Activated CD4-positive, alpha-beta T cell treated with anti-CD3 and anti-CD28 coated beads for 1 hour (primary cell): ENCODE data around the gene METAP2.

Experiments used
- DNase-seq: peaks from one replicate; pipeline ENCODE4 v3.0.0-alpha.2; 2020

Gene METAP2

DNA sequence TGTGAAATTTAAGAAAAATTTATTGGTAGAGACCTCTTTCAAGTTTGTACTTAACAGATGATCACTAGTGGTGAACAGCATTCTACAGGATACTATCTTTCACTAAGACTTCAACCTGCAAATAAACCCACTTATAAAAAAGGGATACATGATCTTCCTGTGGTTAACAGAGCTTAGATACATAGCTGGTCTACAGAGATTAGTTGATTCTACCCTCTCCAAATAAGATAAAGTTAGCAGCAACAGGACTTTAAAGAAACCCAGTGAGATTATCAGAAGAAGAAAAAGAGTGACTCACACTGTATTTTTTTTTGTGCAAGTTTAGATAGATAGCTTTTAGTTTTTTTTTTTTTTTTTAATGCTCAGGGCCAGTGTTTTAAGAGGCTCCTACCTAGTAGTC lies 42.8 kb downstream of the METAP2 start:
- DNase-seq: no peak

DNA sequence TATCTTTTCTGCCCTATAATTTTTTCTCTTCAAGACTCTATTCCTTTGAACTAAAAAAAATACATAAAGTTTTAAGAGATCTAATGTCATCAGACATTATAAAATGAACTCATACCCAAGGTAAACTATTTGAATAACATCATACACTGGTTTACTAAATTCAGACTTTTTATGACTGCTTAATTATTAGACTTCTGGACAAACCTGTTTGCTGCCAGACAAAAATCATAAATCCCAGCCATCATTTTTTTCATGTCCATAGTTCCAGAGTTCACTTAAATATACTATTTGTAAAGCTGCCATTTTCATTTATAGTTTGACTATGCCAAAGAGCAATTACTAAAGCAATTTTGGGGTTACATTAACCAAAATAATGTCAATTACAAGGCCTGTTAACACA lies 43.3 kb downstream of the METAP2 start:
- DNase-seq: no peak

- no peak for DNase-seq
Observed at GRCh38 chr12:95518944-95519343, 45.0 kb downstream of the METAP2 start.

GRCh38 chr12:95520816-95521215 lies 46.9 kb downstream of the METAP2 start:
- no peak for DNase-seq

DNA sequence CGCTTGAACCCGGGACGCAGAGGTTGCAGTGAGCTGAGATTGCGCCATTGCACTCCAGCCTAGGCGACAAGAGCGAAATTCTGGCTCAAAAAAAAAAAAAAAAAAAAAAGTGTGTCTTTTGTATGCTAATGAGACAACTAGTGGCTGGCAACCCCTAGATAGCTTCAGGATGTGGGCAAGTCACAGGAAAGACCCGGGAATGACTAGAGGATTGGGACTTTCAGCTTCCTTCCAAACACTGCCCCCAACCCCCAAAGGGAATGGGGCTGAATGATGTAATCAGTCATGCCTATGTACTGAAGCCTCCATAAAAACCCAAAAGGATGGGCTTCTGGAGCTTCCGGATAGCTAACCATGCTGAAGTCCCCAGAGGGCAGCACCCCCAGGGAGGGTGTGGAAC lies 48.7 kb downstream of the METAP2 start:
- no peak for DNase-seq

GRCh38 chr12:95528431-95528830 lies 54.5 kb downstream of the METAP2 start:
- DNase-seq: no peak

GRCh38 chr12:95529693-95530225 lies 55.8 kb downstream of the METAP2 start:
- DNase-seq: no peak

DNA sequence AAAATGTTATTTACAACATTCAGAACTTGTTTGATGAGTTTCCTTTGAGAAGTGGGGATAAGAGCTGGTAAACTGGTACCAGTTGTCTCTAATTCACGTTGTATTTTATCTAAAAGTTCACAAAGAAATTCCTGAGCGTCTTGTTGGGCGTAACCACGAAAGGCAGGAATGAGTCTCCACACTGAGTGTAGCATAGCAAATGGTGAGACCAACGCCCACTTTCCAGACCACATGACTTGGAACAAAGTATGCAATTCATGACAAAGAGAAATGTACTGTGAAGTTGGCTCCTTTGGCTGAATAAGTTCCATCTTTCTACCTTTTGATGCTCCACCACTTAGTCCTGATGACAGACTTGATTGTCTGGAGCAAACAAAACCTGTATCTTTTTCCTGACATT lies 58.9 kb downstream of the METAP2 start:
- no peak for DNase-seq

DNA sequence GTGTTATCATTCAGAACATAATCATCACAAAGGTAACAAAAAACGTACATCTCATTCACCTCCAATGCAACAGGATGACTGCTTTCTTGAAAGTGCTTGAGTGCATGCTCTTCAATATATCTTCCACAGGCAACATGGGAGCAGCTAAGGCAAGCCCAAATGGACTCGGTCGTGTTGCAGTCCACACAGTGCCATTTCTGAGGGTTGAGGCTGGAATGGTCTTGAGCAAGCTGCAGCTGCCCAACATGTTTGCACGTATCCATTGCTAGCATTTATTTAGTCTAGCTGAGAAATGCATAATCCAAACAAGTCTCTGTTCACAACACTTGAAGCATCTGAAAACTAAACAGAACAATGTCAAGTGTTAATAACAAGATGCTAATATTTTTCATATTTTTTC lies 60.0 kb downstream of the METAP2 start:
- DNase-seq: no peak

DNA sequence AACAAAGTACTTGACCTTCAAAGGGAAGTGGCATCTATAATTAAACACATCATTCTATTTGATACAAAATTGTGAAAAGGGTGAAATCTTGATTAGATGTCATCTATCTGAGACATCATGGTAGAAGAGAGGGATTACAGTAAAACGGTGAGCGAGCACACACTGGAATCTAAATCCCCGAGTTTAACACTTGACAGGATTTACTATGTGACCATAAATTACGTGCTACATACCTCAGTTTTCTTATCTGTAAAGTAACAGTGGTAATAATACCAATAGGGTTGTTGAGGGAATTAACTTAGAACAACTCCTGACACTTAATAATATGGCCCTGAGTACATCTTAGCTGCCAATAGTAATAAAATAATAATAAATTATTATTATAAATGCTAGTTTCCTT lies 64.1 kb downstream of the METAP2 start:
- no peak for DNase-seq

GRCh38 chr12:95538656-95539055 lies 64.7 kb downstream of the METAP2 start:
- DNase-seq: no peak

- DNase-seq: no peak
Observed at GRCh38 chr12:95541436-95541835, 67.5 kb downstream of the METAP2 start.

DNA sequence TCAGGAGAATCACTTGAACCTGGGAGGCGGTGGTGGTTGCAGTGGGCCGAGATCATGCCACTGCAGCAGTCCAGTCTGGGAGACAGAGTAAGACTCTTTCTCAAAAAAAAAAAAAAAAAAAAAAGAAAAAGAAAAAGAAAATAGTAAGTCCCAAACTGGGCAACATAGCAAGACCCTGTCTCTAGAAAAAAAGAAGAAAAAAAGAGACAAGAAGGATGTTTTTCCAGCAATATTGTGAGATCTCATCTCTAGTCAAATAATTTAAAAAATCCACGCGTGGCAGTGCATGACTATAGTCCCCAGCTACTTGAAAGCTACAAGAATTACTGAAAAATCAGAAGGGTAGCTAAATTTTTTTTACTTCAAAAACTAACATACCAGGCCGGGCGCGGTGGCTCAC lies 69.4 kb downstream of the METAP2 start:
- DNase-seq: no peak

GRCh38 chr12:95544756-95545155 lies 70.8 kb downstream of the METAP2 start:
- no peak for DNase-seq

DNA sequence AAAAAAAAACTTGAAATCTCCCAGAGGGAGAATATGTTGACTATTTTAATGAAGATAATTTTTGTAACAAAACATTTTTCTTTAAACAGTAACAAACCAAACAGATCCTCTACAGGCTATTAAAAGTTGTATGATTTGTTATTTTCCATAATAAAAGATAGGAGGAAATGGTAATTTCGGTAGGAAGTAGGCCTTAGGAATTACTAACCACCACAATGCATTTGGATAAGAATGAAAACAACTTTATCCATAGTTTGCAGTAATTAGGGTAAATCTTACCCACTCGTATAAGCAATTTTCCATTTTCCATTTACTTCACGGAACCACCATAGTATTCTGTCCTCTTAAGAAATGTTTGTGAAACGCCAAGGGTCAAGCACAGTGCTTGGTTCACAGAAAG lies 71.4 kb downstream of the METAP2 start:
- DNase-seq: no peak

DNA sequence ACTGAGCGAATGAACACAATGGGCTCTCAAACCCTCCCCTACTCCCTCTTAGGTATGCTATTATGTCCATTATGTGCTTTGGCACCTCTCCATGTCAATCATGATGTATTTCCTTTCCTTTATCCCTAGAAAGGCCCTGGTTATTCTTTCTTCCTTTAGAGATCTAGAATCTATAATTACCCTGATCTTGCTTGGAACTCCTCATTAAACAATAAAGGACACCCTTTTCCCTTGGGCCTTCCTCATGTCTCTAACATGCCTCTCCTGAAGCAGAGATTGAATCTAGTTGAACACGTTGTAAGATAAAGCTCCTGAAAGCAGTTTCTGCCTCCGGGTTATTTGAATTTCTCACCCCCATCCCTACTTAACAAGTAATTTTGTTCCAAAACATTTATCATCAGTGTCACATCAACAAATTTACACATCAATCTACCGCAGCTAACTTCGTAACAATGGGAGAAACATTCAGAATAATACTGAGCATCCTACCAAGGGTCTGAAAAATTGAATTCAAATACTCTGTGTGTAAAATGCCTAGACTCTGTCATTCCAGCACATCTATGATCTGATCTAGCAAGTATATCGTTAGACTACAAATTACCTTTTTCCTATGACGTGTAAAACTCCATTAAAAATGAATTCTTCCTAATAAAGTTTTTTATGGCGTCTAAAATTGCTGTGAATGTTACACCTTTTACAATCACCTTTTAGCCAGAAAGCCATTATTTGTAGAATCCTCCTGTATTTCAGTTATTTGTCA lies 72.0 kb downstream of the METAP2 start:
- no peak for DNase-seq

DNA sequence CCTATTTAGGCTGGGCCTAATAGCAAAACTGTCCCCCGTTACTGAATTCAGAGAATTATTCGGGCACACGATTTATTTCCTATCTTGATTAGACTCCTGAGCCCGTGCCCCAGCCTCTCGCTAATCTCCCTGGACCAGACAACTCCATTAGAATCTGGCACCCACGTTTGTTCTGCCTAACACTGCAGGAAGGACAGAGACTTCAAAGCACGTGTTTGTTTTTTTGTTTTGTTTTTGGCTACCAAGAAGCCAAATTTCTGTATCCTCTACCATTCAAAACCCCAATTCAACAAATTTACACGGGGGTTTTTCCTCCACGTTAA lies 72.5 kb downstream of the METAP2 start:
- no peak for DNase-seq

- DNase-seq: no peak
Observed at GRCh38 chr12:95547522-95548055, 73.6 kb downstream of the METAP2 start.

DNA sequence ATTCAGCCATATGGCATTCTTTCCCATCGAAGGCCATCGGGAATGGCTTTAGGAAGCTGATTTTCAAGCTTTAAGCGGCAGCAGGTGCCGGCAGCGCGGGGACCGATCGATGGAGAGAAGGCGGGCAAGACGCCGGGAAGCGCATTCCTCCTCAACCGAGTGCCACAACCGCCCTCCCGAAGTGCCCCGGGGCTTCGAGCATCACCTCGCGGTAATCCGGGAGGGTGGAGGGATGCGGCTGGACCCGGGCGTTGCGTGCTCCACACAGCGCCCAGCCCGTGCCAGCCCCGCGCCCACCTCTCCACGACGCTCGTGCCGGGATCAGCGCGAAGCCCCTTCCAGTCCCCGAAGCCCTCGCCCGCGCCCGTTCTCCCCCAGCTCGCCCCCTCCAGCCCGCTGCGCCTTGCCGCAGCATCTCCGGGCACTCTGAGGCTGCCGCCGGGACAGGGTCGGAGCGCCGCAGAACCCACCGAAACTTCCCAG lies 74.1 kb downstream of the METAP2 start:
- DNase-seq: peak; percentile 9

- DNase-seq: peak; percentile 57
Observed at GRCh38 chr12:95548539-95549391, 74.8 kb downstream of the METAP2 start.

DNA sequence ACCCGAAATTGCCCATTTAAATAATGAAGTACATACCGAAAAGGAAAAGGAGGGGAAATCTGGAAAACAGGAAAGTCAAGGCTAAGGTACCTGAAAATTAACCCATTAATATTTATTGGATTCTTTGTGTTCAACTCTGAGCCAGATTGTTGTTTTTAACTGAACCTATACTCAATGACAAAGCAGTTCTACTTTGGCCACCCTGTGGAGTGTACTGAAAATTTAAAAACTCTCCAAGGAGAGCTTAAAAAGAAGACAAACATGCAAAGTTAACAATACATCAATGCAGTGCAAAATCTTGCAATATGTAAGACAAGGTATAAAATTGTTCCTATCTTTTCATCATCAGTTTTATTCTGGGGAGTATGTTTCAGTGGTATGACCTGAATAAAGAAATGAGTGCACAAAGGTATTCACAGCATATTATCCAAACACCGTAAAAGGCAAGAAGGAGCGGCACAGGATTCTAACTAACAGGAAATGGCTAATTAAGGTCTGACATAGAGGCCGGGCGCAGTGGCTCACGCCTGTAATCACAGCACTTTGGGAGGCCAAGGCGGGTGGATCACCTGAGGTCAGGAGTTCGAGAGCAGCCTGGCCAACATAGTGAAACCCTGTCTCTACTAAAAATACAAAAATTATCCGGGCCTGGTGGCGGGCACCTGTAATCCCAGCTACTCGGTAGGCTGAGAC lies 75.6 kb downstream of the METAP2 start:
- no peak for DNase-seq

DNA sequence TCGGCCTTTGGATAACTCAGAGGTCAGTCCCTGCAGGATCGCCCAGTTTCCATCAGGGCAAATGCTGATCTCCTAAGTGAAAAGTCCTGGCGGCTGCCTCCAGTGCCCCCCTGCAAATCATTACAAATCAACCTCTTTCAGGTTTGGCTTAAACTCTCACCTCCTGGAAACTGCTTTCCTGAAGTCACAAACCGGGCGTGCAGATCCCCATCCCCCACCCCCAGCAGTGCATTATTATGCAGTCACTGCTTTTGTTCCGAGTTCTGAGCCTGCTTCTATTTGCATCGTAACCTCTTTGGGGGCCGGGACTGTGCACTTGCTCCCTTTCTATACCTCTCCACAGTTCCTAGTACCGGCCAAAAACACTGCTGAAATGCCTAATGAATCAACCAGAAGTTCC lies 77.4 kb downstream of the METAP2 start, which contains the start of gene USP44:
TSS of gene USP44 (minus strand) at position 172 of the 400 bp plus-strand sequence. CDS start 17,220 bp downstream, outside the sequence.
- no peak for DNase-seq

DNA sequence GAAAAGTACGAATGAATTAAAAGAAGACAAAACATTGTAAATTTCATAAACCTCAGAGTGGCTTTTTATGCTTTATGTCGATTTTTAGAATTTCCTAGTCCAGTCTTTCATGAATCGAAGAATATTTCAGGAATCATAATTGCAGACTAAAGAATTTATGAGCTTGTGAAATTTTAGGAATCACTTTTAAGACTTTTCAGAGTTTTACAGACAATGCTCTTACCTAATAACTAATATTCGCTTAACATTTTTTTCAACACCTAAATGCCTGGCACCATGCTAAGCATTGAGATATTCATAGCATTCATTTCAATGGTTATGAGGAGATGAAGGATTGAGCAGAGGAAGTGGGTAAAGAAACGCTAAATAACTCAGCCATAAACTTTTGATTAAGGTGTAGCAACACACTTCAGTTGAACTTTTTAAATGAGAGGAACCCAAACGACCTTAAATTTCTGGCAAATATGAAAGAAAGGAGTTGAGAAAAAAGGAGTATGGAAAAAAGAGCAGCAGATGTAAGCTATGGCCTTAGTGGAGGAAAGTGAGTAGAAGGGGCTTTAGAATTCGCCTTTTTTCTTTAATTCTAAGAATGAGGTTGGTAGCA lies 78.1 kb downstream of the METAP2 start:
- DNase-seq: no peak
